B cell (primary cell): Measurements from ENCODE around the gene TRIM38.

Experiments
- CTCF ChIP-seq: fragments of 200-600 bp; IDR thresholded peaks from one replicate; pipeline ENCODE4 v1.8.0; 2022; ENCODE audit warnings: antibody characterized with exemption, mild to moderate bottlenecking
- EZH2 ChIP-seq: IDR thresholded peaks from 2 replicates; pipeline ENCODE4 v1.6.1; 2012; ENCODE audit warnings: borderline replicate concordance, low read depth, mild to moderate bottlenecking, moderate library complexity, low read length; ENCODE audit not compliant: insufficient read depth, poor library complexity, severe bottlenecking

- TF ChIP-seq CTCF (peak; percentile 41), EZH2 (no peak)
These were observed 55.0 kb downstream of the TRIM38 start for GRCh38 chr6:26017632-26017966.
